SHP77 (cell line): ENCODE data around the gene CHMP3.
"Not testable (repeated sequence)": the region's sequence is repeated elsewhere in the genome, so short reads cannot be mapped to it uniquely, and the experiment has no call there.

Experiments
- DNase-seq, 2 experiments: peaks; one replicate each; lab custom pipeline; 2025; lab: John Stamatoyannopoulos, UW

CHMP3 gene

GRCh38 chr2:86507600-86507999 lies 55.6 kb downstream of the CHMP3 start:
- no peak for DNase-seq

DNA sequence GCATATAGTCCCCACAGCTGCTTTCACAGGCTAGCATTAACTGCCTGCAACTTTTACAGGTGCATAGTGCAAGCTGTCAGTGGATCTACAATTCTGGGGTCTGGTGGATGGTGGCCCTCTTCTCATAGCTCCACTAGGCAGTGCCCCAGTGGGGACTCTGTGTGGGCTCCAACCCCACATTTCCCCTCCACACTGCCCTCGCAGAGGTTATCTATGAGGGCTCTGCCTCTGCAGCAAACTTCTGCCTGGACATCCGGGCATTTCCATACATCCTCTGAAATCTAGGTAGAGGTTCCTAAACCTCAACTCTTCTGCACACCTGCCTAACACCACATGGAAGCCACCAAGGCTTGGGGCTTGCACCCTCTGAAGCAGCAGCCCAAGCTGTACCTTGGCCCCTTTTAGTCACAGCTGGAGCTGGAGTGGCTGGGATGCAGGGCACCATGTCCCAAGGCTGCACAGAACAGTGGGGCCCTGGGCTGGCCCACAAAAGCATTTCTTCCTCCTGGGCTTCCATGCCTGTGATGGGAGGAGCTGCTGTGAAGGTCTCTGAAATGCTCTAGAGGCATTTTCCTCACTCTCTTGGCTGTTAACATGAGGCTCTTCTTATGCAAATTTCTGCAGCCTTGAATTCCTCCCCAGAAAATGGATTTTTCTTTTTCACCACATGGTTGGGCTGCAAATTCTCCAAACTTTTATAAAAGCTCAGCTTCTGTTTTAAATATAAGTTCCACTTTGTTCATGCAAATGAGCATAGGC lies 62.7 kb downstream of the CHMP3 start:
- no peak for DNase-seq

- DNase-seq = no peak
These were observed 63.9 kb downstream of the CHMP3 start for GRCh38 chr2:86499326-86499725.

- DNase-seq = no peak
These were observed 64.6 kb downstream of the CHMP3 start for GRCh38 chr2:86498468-86499260.

DNA sequence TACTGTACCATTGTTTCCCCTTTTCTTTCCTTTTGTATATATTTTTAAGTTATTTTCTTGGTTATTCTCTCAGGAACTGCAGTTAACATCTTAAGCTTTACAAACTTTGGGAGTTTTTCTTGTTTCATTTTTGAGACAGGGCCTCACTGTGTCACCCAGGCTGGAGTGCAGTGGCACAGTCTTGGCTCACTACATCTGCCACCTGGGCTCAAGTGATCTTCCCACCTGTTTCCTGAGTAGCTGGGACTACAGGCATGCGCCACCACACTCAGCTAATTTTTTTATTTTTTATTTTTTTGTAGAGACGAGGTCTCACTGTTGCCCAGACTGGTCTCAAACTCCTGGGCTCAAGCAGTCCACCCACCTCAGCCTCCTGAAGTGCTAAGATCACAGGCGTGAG lies 66.9 kb downstream of the CHMP3 start:
- not testable (repeated sequence) for DNase-seq

GRCh38 chr2:86492048-86492453 lies 71.2 kb downstream of the CHMP3 start:
- peak; percentile 8 to 38 for DNase-seq

DNA sequence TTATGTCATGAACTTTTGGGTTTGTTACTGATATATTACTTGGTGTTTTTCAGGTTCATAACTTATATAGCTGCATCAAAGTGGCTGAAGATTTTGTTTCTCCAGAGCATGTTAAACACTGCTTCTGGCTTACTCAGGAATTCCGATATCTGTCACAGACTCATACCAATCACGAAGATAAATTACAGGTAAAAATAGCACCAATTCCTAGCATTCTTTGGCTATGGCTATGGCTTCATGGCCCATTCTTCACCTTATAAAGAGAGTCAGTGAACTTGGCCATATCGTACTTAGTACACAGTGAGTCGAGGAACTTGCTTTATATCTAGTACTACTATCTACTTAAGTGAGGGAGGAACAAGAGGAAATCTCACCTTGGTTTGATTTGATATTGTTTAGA lies 72.2 kb downstream of the CHMP3 start:
- no peak for DNase-seq

DNA sequence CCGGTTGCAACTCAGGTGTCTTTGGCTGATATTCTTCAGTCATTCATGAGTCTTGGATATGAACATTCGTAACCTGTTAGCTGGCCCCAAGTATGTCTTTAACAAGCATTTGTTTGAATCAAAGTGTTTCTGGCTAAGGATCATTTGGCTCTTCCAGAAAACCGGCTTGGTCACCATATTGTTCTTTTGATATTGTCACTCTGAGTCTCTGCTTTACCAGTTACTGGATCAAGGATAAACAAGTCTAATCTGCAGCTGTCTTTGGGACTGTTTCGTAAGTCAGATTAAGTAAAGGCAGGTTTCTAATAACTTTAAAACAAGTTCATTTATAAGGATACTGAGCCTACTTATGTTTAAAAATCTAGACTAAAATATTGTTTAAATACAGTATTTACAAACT lies 73.0 kb downstream of the CHMP3 start:
- no peak for DNase-seq

DNA sequence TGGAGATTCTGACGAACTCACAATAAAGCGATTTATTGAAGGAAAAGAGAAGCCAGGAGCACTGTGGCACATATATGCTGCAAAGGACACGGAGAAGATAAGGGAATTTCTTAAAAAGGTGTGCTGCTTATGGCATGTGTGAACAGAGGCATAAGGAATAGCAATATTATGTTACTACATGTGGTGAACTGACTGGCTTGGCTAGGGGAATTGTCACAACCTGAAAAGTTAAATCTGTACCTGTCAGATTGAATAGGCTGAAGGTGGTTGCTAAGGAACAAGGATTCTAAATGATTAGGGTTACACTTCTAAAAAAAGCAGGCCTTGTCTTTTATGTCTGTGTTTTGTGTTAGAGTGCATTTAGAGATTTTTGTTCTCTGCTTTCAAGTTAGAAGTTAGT lies 73.7 kb downstream of the CHMP3 start:
- no peak for DNase-seq

DNA sequence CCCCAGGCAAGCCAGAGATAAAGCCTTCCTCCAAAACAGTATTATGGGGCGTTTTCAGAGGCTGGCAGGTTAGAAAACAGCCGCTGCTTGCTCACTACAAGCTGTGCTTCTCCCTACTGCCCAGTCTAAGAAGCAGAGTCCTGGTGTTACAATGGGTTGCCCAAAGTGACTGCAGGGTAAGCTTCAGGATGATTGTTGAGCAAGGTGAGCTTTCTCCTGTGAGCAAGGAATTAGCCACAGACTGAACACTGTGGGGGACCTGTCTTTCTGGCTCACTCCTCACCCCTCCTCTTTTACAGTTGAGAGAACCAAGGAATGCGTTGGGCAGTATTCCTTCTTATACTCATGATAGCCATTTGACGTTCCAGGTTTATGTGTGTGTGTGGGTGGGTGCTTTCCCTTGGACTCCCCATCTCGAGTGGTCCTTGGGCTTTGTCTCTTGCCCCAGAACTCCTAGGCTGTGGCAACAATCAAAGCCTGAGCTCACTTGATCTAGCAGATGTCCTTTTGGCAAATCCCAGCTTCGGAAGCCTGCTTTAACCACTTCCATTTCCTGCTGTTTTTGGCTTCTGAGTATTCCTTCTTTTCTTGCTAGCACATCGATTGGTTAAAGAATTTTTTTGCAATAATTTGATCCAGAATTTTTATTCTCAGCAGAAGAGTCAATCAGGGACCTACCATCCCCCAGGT lies 74.5 kb downstream of the CHMP3 start:
- no peak for DNase-seq

DNA sequence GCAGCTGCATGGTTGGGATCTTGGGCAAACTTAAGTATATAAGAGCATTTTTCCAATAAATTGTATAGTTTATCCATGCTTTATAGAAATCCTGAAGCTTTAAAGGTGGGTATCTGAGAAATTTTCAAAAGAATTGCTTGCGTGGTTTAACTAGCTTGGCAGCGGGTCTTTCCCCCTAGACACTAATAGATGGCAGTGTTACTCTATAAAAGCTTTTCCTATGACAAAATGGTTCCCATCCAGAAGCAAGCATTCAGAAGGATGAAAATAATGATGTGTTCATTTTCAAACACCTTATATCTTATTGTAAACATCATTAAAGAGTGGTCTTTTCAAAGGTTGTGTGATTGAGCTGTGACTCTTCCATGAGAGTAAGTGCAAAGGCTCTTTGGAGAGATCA lies 76.2 kb downstream of the CHMP3 start:
- no peak for DNase-seq

DNA sequence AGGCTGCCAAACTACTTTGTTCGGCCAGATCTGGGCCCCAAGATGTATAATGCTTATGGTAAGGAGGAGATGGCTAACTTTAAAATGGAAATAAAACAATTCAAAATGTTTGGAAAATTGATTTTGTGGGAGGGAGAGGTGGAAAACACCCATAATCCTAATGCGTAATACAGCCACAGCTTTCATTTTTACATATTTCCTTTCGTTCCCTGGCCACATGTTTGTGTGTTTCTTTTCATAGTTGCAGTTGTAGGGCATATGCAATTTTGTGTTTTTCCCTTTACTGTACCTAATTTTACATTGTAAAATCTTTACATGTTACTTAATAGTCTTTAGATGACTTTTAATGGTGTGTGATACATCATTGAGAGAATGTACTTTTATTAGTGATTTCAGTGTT lies 77.4 kb downstream of the CHMP3 start:
- no peak for DNase-seq

- no peak for DNase-seq
These were observed 78.1 kb downstream of the CHMP3 start for GRCh38 chr2:86485103-86485502.

GRCh38 chr2:86484385-86484784 lies 78.9 kb downstream of the CHMP3 start:
- DNase-seq = no peak

DNA sequence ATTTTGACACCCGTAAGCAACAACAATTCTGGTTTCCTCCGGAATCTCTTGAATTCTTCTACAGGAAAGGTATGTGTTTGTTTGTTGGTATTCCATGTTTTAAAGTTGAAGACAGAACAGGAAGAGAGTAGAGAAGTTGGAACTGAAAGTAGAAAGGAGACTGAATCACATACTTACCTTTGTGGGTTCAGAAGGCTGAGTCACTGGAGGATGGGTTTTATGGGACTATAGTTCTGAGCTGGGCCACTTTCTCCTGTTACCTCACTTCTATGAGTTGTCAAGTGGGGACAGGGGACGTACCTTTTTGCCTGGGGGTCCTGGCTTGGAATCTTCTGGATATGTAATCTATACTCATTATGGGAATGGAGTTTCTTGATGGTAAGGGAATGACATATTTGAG lies 81.2 kb downstream of the CHMP3 start:
- DNase-seq = no peak

GRCh38 chr2:86480105-86480504 lies 83.1 kb downstream of the CHMP3 start:
- no peak for DNase-seq

- no peak for DNase-seq
These were observed 85.9 kb downstream of the CHMP3 start for GRCh38 chr2:86477349-86477748.

DNA sequence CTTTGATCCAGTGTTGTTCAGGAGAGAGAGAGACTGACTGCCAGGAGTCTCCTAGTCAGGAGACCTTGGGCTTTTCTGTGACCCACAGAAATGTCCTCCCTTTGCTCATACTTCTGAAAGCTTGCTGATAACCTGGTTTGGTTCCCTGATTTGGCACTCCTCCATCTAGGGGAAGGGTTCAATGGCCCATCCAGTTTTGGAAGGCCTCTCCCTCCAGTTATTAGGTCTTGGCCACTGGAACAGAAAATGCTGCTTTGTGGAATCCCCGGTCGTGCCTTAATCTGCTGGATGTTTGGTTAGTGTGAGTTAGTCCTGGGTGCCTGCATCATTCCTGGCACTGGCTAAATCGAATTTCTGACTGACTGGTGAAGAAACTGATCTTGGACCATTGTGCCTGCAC lies 86.3 kb downstream of the CHMP3 start:
- no peak for DNase-seq

DNA sequence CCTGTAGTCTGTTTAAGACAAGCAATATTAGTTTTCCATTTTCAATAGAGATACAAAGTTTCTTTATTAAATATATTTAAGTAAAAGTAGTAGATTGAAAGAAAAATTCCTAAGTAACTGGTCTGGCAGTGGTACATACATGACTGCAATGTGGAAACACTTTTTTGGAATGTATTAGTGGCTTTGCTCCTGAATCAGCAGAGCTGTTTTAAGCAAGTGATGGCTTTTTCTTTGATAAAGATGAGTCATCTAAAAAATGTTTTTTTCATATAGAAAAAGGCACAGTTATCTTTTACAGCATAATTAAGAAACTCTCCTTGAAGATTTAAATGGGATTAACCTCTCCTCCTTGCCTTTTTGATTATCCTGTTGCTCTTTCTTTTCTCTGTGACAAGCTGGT lies 87.2 kb downstream of the CHMP3 start:
- DNase-seq = no peak

- no peak for DNase-seq
These were observed 91.6 kb downstream of the CHMP3 start for GRCh38 chr2:86471637-86472036.

GRCh38 chr2:86470890-86471289 lies 92.4 kb downstream of the CHMP3 start:
- no peak for DNase-seq

GRCh38 chr2:86468162-86469033 lies 94.8 kb downstream of the CHMP3 start:
- no peak for DNase-seq
